Trophoblast cell (in vitro differentiated cells and primary cell): ENCODE results near the gene GFM1.
"Not testable (repeated sequence)": the region's sequence is repeated elsewhere in the genome, so short reads cannot be mapped to it uniquely, and the experiment has no call there.

Experiments used
- DNase-seq, 2 donors: peaks; one replicate each; pipeline ENCODE4 v3.0.0-alpha.2; 2016
- H2AFZ ChIP-seq: 2 replicates; pipeline ENCODE4 v1.6.1; 2013; ENCODE audit warnings: low read length, moderate library complexity, mild to moderate bottlenecking; ENCODE audit not compliant: insufficient read depth, poor library complexity
- H2AK5ac ChIP-seq: 2 replicates; pipeline ENCODE4 v1.6.1; 2013; ENCODE audit warnings: mild to moderate bottlenecking, low read length
- H2BK120ac ChIP-seq: 2 replicates; pipeline ENCODE4 v1.6.1; 2013; ENCODE audit warnings: low read length, mild to moderate bottlenecking, moderate library complexity; ENCODE audit not compliant: insufficient read depth, poor library complexity
- H2BK12ac ChIP-seq: 2 replicates; pipeline ENCODE4 v1.6.1; 2013; ENCODE audit warnings: mild to moderate bottlenecking, low read length, moderate library complexity
- H2BK5ac ChIP-seq: 2 replicates; pipeline ENCODE4 v1.6.1; 2013; ENCODE audit warnings: low read length, low read depth, moderate library complexity, mild to moderate bottlenecking; ENCODE audit not compliant: poor library complexity
- H3K14ac ChIP-seq: 2 replicates; pipeline ENCODE4 v1.6.1; 2013; ENCODE audit warnings: mild to moderate bottlenecking, low read length
- H3K18ac ChIP-seq: 2 replicates; pipeline ENCODE4 v1.6.1; 2013; ENCODE audit warnings: mild to moderate bottlenecking, low read length
- H3K23ac ChIP-seq: 2 replicates; pipeline ENCODE4 v1.6.1; 2013; ENCODE audit warnings: low read length
- H3K27ac ChIP-seq: 2 replicates; pipeline ENCODE4 v1.5.1; 2013; ENCODE audit warnings: low read depth, mild to moderate bottlenecking, inconsistent platforms, low read length, moderate library complexity
- H3K27me3 ChIP-seq: 2 replicates; pipeline ENCODE4 v1.6.1; 2013; ENCODE audit warnings: inconsistent platforms, mild to moderate bottlenecking, low read length, moderate library complexity; ENCODE audit not compliant: insufficient read depth
- H3K36me3 ChIP-seq, 2 experiments: 1 replicate in 1 of 2; 2 replicates in 1 of 2; pipeline ENCODE4 v1.6.1; 2013; ENCODE audit warnings: low read length in 2 of 2, mild to moderate bottlenecking in 2 of 2, moderate library complexity in 1 of 2; ENCODE audit not compliant: insufficient read depth in 2 of 2, control insufficient read depth in 1 of 2
- H3K4ac ChIP-seq: 2 replicates; pipeline ENCODE4 v1.6.1; 2013; ENCODE audit warnings: low read depth, mild to moderate bottlenecking, low read length, moderate library complexity
- H3K4me1 ChIP-seq, 2 experiments: 1 replicate in 1 of 2; 2 replicates in 1 of 2; pipeline ENCODE4 v1.6.1; 2013; ENCODE audit warnings: low read length in 2 of 2, mild to moderate bottlenecking in 2 of 2, moderate library complexity in 1 of 2; ENCODE audit not compliant: insufficient read depth in 2 of 2, control insufficient read depth in 1 of 2
- H3K4me2 ChIP-seq: 2 replicates; pipeline ENCODE4 v1.6.1; 2013; ENCODE audit warnings: inconsistent platforms, mild to moderate bottlenecking, low read length, moderate library complexity
- H3K4me3 ChIP-seq: 2 replicates; pipeline ENCODE4 v1.5.1; 2013; ENCODE audit warnings: mild to moderate bottlenecking, low read depth, low read length, inconsistent platforms
- H3K79me1 ChIP-seq: one replicate; pipeline ENCODE4 v1.6.1; 2013; ENCODE audit warnings: low read length
- H3K79me2 ChIP-seq: 2 replicates; pipeline ENCODE4 v1.6.1; 2013; ENCODE audit warnings: low read length, mild to moderate bottlenecking; ENCODE audit not compliant: control insufficient read depth, insufficient read depth, poor library complexity
- H3K9ac ChIP-seq: 2 replicates; pipeline ENCODE4 v1.6.1; 2013; ENCODE audit warnings: mild to moderate bottlenecking, low read length
- H3K9me3 ChIP-seq: 2 replicates; pipeline ENCODE4 v1.6.1; 2013; ENCODE audit warnings: low read depth, mild to moderate bottlenecking, control low read depth, inconsistent platforms, low read length; ENCODE audit not compliant: insufficient read depth
- H4K12ac ChIP-seq: 2 replicates; pipeline ENCODE4 v1.6.1; 2013; ENCODE audit warnings: low read depth, mild to moderate bottlenecking, low read length, moderate library complexity
- H4K8ac ChIP-seq: 2 replicates; pipeline ENCODE4 v1.6.1; 2013; ENCODE audit warnings: low read depth, mild to moderate bottlenecking, low read length, moderate library complexity
- H4K91ac ChIP-seq: one replicate; pipeline ENCODE4 v1.6.1; 2013; ENCODE audit warnings: low read depth, mild to moderate bottlenecking, low read length, moderate library complexity
- WGBS: extraction: QIAGEN DNeasy Blood & Tissue Kit; methylation state at CpG from one replicate; pipeline ENCODE4 v1.1.7; 2013; ENCODE audit warnings: missing lambda C conversion rate; ENCODE audit not compliant: insufficient read length, insufficient coverage; ENCODE audit errors: extremely low coverage; 5-methylcytosine and 5-hydroxymethylcytosine counted together

The GFM1 gene

DNA sequence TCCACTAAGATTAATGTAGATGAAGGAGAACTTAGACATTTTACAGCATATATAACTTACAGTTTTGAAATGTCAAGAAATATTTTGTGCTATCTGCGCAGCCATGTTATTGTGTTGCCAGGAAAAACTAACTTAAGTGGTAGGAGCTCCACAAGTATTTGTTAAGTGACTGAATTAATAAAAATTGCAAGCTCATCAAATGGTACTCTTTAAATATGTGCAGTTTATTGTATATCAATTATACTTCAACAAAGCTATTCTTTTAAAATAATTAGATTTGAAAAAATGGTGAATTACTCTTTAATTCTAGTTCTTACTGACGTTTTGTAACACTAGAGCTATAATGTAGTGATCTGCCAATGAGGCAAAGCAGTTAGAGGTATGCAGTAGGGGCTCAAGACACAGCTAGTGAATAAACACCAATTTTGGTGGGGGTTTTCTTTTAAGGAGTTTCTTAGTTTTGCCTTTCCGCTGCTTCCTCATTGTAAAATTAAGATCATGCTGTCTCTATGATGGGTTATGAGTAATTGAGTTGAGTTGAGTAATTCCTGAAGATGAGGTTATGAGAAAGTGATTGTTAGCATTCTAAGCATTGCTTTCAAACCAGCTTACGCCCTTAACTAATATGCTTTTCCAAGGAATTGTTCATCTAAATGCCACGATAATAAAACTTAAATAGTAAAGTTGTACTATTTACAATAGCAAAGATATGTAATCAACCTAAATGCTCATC is 39.1 kb downstream of the GFM1 start:
- H4K8ac ChIP-seq = no peak overlapping the region
- no peak overlapping the region for H3K4ac ChIP-seq
- no peaks in the 10 kb centered on the region for H3K79me1 ChIP-seq
- peaks cover 0 to 2% of the 10 kb centered on the region in 2 experiments for H3K36me3 ChIP-seq
- H2AK5ac ChIP-seq = no peak overlapping the region
- no peak overlapping the region for H2BK120ac ChIP-seq
- no CpG with 5 or more reads among the region's 5 CpGs for WGBS
- no peak overlapping the region for H3K9ac ChIP-seq
- H3K4me2 ChIP-seq = no peak overlapping the region
- H3K27ac ChIP-seq = no peak overlapping the region
- H3K4me3 ChIP-seq = no peak overlapping the region
- H4K12ac ChIP-seq = no peak overlapping the region
- DNase-seq = peak in 1 of 2 donors; percentile 55
- H3K14ac ChIP-seq = no peak overlapping the region
- no peaks in the 10 kb centered on the region for H3K27me3 ChIP-seq
- H3K18ac ChIP-seq = no peak overlapping the region
- no peaks in the 10 kb centered on the region for H3K79me2 ChIP-seq
- H3K23ac ChIP-seq = no peak overlapping the region
- H3K4me1 ChIP-seq = no peaks in the 10 kb centered on the region
- H2BK5ac ChIP-seq = no peak overlapping the region
- H4K91ac ChIP-seq = no peak overlapping the region
- no peak overlapping the region for H2BK12ac ChIP-seq
- no peak overlapping the region for H2AFZ ChIP-seq
- no peaks in the 10 kb centered on the region for H3K9me3 ChIP-seq

- no CpG with 5 or more reads among the region's 2 CpGs for WGBS
- H2BK120ac ChIP-seq = no peak overlapping the region
- no peaks in the 10 kb centered on the region for H3K79me2 ChIP-seq
Measured at GRCh38 chr3:158685159-158685558, 40.8 kb downstream of the GFM1 start.

DNA sequence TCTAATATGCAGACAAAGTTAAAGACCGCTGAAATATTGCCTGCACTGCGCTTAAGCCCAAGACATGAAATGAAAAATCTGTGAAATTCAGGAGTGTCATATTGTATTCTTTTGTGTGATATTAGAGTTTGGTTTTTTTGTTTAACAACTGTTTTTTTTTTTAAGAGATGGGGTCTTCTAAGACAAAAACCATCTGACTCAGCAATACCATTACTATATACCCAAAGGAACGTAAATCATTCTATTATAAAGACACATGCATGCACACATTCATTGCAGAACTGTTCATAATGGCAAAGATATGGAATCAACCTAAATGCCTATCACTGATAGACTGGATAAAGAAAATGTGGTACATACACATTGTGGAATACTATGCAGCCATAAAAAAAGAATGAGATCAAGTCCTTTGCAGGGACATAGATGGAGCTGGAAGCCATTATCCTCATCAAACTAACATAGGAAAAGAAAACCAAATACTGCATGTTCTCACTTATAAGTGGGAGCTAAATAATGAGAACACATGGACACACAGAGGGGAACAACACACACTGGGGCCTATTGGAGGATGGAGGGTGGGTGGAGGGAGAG is 49.6 kb downstream of the GFM1 start:
- not testable (repeated sequence) for H3K4me2 ChIP-seq, H2BK120ac ChIP-seq, H3K9ac ChIP-seq, H3K18ac ChIP-seq, H3K27ac ChIP-seq, DNase-seq, H3K79me2 ChIP-seq, H3K4ac ChIP-seq, H3K36me3 ChIP-seq, H3K23ac ChIP-seq, H3K4me1 ChIP-seq, H4K8ac ChIP-seq, H3K9me3 ChIP-seq, H3K4me3 ChIP-seq, H3K79me1 ChIP-seq, H2BK12ac ChIP-seq, H4K91ac ChIP-seq, H2AK5ac ChIP-seq, H2AFZ ChIP-seq, H4K12ac ChIP-seq, H2BK5ac ChIP-seq, H3K27me3 ChIP-seq, H3K14ac ChIP-seq
- WGBS = no CpG with 5 or more reads among the region's 3 CpGs

More at GRCh38 chr3:158685159-158685558, 40.8 kb downstream of the GFM1 start:
- no peak overlapping the region for H3K18ac ChIP-seq
- no peak overlapping the region for H3K4me2 ChIP-seq
- H4K8ac ChIP-seq = no peak overlapping the region
- H3K4me1 ChIP-seq = no peaks in the 10 kb centered on the region
- H3K27me3 ChIP-seq = no peaks in the 10 kb centered on the region
- H3K4ac ChIP-seq = no peak overlapping the region
- no peak overlapping the region for H2BK12ac ChIP-seq
- H4K12ac ChIP-seq = no peak overlapping the region
- no peak overlapping the region for H3K14ac ChIP-seq
- no peak overlapping the region for H3K9ac ChIP-seq
- no peak overlapping the region for H3K27ac ChIP-seq
- H3K23ac ChIP-seq = no peak overlapping the region
- H2AFZ ChIP-seq = no peak overlapping the region
- peak in 1 of 2 donors; percentile 42 for DNase-seq
- H2BK5ac ChIP-seq = no peak overlapping the region
- peaks cover 0 to 2% of the 10 kb centered on the region in 2 experiments for H3K36me3 ChIP-seq
- no peaks in the 10 kb centered on the region for H3K79me1 ChIP-seq
- H4K91ac ChIP-seq = no peak overlapping the region
- no peaks in the 10 kb centered on the region for H3K9me3 ChIP-seq
- no peak overlapping the region for H2AK5ac ChIP-seq
- H3K4me3 ChIP-seq = no peak overlapping the region

DNA sequence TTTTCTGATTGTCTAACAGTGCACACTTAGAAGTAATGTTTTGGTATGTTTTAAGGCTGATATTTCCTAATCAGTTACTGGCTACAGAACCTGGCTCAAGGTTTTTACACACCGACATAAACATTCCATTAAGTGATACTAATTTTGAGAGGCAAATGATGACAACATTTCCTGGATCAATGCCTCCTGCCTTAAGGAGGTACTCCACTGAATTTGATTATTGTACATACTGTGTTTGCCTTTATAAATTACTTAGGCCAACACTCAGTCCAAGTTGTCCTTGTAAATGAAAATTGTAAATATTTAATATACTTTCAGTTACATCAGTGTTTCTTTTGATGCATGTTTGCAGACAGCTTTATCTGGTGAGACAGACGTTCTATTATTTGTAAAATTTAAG is 52.3 kb downstream of the GFM1 start:
- H3K4ac ChIP-seq = no peak overlapping the region
- no peak for DNase-seq
- no peaks in the 10 kb centered on the region for H3K9me3 ChIP-seq
- H3K14ac ChIP-seq = no peak overlapping the region
- no peaks in the 10 kb centered on the region for H3K4me1 ChIP-seq
- H2BK12ac ChIP-seq = no peak overlapping the region
- no peak overlapping the region for H2AFZ ChIP-seq
- H4K8ac ChIP-seq = no peak overlapping the region
- no CpG with 5 or more reads among the region's 2 CpGs for WGBS
- H2BK5ac ChIP-seq = no peak overlapping the region
- H3K18ac ChIP-seq = no peak overlapping the region
- H3K27ac ChIP-seq = no peak overlapping the region
- H4K12ac ChIP-seq = no peak overlapping the region
- no peak overlapping the region for H2BK120ac ChIP-seq
- H3K79me2 ChIP-seq = no peaks in the 10 kb centered on the region
- no peak overlapping the region for H3K4me3 ChIP-seq
- peaks cover 0 to 3% of the 10 kb centered on the region in 2 experiments for H3K36me3 ChIP-seq
- no peak overlapping the region for H3K4me2 ChIP-seq
- H3K9ac ChIP-seq = no peak overlapping the region
- H3K23ac ChIP-seq = no peak overlapping the region
- H3K79me1 ChIP-seq = no peaks in the 10 kb centered on the region
- H2AK5ac ChIP-seq = no peak overlapping the region
- H4K91ac ChIP-seq = no peak overlapping the region
- H3K27me3 ChIP-seq = no peaks in the 10 kb centered on the region
